UCSD-AML1 (cell line): ENCODE data around the gene OSBPL8.

Source experiments
- DNase-seq: peaks from one replicate; lab custom pipeline; 2025; ENCODE audit not compliant: unreplicated experiment; lab: John Stamatoyannopoulos, UW

The OSBPL8 gene, protein sequence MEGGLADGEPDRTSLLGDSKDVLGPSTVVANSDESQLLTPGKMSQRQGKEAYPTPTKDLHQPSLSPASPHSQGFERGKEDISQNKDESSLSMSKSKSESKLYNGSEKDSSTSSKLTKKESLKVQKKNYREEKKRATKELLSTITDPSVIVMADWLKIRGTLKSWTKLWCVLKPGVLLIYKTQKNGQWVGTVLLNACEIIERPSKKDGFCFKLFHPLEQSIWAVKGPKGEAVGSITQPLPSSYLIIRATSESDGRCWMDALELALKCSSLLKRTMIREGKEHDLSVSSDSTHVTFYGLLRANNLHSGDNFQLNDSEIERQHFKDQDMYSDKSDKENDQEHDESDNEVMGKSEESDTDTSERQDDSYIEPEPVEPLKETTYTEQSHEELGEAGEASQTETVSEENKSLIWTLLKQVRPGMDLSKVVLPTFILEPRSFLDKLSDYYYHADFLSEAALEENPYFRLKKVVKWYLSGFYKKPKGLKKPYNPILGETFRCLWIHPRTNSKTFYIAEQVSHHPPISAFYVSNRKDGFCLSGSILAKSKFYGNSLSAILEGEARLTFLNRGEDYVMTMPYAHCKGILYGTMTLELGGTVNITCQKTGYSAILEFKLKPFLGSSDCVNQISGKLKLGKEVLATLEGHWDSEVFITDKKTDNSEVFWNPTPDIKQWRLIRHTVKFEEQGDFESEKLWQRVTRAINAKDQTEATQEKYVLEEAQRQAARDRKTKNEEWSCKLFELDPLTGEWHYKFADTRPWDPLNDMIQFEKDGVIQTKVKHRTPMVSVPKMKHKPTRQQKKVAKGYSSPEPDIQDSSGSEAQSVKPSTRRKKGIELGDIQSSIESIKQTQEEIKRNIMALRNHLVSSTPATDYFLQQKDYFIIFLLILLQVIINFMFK

DNA sequence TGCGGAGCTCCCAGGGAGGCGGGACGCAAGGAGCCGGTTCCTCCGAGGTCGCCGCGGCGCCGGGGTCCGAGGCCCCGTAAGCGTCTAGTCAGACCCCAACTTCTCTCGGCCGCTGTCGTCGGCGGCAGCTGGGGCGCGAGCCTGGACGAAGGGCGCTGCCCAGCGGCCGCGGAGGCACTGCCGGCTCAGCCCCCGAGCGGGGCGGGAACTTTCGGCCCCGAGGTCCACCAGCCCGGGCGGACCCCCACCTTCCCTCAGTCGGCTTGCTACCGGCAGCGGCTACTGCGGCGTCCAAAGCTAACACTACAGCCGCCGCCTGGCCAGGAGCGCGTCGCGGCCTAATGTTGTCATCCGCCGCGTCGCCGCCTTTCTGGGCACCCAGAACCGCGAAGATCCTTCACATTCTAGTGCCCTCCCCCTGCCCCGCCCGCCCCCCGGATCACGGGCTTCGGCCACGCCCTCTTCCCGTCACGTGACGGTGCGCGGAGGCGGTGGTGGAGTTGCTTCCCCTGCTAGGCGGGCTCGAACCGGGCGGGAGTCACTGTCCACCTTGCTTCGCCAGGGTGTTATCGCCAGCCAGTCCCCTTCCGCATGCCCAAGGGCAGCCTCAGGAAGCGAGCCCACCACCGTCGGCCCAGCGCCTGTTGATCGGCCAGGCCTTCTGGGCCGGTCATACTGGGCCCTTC, at the start of gene OSBPL8:
TSS of gene OSBPL8 (minus strand) at position 372 of the 686 bp plus-strand sequence. CDS start 72,220 bp downstream, outside the sequence.
- DNase-seq, result peak; percentile 95

DNA sequence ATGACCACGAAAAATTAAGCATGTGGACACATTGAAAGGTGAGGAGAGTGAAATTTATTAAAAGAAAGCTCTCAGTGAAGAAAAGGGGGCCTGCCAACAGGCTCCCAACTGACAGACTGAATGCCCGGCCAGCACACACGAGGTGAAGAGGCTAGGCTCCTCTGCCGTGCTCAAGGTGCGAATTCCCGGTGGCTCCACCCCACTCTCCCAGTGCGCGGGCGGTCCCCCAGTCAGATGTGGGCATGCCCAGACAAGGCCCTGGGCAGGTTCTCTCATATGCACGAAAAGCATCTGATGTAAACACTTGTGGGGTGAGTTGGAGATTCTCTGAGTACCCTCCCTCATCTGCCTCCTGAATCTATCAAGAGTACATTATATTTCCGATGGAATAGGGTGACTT, 48.5 kb upstream of the OSBPL8 start:
- DNase-seq, result no peak

DNA sequence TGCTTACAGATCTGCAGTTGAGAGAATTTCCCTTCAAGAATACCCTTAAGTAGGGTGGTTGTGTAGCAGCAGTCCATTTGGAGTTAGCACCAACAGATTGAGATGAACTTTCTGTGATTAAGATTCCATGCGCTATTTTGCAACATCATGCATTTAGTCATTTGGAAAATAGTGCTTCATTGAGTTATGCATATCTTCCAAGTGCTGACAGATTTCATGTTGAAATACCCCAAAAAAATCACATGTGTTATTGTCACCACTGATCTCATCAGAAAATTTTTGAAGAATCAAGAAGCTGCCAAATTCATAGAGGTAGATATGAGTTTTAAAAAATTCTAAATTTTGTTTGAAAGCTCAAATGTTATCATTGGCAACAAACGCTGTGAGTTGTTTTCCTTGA, 35.5 kb upstream of the OSBPL8 start:
- no peak for DNase-seq

DNA sequence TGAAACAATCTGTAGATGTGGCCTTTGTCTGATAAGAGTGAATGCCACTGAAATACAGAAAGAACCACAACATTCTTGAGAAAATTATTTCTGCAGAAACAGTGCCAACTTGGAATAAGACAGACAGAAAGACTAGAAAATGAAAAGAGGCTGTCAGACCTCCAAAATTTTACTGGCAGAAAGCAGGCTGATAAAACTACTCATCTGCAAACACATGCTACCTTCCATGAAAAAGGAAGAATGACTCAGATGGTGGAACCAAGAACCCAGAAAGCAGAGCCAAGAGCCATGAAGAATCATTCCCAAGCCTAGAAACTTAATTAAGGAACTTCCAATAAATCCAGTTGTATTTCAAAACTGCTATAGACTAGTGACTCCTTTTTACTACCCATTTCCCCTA, 31.9 kb upstream of the OSBPL8 start:
- no peak for DNase-seq

DNA sequence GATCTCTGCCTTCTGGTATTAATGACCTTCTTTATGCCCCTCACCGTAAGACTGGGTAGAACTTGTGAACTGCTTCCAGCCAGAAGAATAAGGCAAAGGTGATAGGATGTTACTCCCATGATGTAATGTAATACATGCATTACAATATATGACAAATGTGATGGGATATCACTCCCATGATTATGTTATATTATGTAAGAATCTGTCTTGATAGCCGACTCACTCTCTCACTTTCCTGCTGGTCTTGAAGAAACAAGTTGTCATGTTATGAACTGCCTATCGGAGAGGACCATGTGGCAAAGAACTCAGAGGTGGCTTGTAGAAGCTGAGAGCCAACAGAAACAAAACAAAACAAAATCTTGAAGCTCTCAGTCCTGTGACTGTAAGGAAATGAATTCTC, 30.6 kb upstream of the OSBPL8 start:
- DNase-seq, result no peak

DNA sequence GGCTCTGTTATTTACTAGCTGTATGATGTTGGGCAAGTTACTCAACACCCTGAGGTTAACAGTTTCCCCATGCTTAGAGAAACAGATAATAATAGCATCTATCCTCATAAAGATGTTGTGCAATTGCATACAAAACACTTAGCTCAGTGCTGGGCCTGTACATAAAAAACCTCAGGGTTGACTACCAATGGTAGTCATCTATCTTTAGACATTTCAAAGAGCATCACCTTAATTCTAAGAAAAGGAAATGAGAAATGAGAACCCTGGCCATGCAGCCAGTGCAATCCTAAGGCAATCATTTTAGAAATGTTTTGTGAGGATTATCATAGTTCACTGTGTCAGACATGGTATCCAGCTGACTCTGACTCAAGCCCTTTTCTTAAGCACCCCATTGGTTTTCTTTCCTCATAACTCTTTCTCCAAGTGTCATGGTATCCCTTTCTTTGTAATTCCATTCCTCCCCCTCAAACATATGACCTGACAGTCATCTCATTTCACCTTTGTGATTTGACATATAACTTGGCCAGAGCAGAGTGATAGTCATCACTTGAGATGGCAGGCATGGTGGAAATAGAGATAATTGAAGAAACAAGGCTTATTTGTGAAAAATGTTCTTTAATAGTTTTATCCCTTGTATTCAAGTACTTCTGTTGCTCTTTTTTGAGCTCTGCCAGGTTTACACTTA, 29.5 kb upstream of the OSBPL8 start:
- DNase-seq, result no peak

DNA sequence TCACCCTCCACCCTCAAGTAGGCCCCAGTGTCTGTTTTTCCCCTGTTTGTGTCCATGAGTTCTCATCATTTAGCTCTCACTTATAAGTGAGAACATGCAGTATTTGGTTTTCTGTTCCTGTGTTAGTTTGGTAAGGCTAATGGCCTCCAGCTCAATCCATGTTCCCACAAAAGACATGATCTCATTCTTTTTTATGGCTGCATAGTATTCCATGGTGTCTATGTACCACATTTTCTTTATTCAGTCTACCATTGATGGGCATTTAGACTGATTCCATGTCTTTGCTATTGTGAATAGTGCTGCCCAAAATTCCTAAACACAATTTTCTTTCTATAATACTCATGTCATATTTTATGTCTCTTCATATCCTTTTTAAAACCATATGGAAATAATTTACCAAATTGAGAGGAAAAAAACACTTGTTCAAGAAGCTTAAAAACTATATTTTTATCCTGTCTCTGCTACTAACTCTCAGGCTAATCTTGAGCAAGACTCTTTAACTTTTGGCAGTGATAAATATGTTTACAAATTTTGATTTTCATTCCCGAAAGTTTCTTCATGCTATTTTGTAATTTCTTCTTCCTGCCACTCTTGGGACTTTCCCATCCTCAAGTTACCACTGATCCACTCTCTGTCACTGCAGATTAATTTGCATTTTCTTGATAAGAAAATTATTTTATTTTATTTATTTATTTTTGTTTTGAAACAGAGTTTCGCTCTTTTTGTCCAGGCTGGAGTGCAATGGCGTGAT, 28.0 kb upstream of the OSBPL8 start:
- no peak for DNase-seq

DNA sequence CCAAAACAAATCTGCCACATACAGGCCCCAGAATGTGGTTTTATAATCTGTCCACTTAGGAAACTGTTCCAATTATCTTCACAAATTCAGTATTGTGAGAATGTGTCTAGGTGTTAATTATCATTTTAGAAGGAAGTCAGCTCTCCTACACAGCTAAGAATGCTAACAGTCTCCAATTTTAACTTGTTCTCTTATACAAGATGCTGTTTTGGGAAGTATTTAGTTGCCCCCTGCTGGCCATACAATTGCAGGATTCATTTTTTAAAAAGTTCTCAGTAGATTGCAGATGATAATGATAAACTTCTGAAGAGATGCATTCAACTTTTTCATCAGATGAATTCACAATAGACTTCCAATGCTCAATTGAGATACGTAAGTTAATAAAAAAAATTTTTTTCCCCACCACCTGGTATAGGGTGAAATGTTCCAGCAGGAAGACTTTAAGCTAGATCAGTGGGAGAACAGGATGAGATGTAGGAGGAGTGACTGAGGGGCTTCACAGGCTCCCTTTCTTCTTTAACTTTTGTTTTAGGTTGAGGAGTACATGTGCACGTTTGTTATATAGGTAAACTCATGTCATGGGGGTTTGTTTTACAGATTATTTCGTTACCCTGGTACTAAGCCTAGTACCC, 27.3 kb upstream of the OSBPL8 start:
- no peak for DNase-seq

DNA sequence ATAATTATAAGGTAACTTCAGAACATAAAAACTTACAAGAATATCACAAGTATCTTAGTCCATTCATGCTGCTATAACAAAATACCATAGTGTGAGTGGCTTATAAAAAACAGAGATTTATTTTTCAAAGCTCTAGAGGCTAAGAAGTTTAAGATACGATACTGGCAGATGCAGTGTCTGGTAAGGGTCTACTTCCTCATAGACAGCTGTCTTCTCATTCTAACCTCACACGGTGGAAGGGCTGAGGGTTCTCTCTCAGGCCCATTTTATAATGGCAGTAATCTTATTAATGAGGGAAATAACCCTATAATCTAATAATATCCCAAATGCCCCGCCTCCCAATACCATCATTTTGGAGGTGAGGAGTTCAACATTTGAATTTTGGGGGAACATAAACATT, 23.7 kb upstream of the OSBPL8 start:
- no peak for DNase-seq

DNA sequence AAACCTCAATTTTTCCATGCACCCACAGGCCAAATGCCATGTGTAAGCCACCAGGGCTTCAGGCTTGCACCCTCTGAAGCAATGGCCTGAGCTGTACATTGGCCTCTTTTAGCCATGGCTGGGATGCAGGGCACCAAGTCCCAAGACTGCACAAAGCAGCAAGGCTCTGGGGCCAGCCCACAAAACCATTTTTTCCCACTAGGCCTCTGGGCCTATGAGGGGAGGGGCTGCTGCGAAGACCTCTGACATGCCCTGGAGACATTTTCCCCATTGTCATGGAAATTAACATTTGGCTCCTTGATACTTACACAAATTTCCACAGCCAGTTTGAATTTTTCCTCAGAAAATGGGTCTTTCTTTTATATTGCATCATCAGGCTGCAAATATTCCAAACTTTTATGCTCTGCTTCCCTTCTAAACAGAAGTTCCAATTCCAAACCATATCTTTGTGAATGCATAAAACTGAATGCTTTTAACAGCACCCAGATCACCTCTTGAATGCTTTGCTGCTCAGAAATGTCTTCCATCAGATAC, 14.3 kb upstream of the OSBPL8 start:
- no peak for DNase-seq

DNA sequence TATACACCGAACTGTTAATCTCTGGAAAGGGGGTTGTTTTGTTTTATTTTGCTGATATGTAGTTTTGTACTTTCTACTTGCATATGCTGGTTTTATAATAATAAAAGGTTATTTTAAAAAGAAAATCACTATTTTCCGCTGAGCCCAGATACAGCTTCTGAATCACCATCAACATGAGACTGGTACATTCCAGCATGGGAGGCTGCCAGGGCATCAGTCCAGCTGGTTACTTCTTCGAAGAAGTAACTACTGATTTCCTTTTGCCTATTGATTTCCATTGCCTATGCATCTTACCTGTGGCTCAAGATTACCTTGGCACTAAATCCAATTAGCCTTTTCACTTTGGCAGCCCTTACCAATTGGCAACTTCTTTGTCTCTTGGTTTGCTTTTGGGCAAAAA, 11.7 kb upstream of the OSBPL8 start:
- DNase-seq, result no peak

DNA sequence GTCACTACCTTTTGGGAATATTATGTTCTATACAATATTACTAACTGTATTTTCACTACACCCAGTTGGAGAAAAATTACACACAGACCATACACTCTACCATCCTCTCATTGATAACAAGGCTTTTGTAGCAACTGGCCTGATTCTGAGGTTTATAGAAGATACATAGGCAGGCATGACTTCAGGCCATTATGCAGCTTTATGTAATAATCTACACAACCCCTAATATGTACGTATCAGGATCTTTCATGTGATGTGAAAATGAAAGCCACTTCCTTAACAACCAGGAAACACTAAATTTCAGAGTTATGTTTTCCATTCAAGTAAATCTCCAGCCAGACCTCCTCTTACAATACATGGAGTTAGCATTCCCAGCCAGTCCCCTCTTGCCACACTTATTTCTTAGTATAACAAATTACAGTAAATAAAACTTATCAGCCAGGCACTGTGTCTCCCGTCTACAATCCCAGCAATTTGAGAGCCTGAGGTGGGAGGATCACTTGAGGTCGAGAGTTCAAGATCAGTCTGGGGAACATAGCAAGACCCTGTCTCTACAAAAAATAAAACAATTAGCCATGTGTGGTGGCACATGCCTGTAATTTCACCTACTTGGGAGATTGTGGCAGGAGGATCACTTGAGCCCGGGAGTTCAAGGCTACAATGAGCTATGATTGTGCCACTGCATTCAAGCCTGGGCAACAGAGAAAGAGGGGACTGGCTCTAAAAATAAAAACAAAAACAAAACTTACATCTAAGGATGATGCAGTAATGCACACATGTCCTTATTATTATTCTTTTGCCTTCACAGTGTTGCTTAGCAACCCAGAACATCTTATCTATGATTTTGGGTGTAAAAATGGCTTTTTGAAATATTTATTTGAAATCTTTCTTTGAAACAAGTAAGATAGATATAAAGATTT, 10.4 kb upstream of the OSBPL8 start:
- DNase-seq, result no peak

DNA sequence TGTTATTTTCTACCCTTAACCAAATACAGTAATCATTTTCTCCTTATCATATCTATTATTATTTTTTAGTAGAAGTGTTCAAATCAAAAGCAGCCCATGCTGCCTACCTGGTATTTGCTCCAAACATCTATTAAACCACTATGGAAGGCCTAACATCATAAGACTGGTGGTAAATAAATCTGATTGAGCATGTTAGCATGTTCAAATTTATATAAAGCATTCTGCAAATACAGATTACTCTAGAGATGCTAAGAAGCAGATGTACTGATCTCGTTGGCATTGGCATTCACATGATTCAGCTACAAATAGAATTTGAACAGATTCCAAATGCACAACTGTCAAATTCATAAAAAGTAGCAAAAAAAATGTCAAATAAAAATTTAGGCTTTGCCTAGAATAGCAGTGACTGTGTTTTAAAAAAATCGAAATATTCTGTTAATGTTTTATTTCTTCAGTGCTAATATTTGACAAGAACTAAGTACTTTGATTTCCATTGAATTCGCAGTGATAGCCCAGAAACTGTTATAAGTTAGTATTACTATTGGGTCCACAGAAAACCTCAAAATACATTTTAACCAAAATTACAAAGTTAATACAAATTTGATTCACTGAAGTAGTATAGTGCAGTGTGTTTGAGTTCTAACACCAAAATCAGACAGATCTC, 9.4 kb upstream of the OSBPL8 start:
- DNase-seq, result no peak

DNA sequence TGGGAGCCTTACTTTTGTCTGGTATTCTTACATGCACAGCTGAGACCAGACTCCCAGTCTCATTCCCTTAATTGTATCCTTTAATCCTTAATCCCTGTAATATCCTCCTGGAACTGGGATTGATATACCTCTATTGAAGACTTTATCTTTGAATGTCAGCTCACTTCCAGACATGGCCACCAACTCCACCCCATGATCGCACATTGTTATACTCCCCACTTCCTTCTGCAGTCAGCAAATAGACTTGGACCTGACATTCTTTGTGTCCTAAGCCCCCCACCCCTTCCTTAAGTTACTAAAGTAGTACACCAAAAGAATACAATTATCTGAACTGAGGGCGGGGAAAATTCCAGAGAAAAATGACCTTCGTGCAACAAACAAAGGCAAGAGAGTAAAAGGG, 8.6 kb upstream of the OSBPL8 start:
- no peak for DNase-seq

DNA sequence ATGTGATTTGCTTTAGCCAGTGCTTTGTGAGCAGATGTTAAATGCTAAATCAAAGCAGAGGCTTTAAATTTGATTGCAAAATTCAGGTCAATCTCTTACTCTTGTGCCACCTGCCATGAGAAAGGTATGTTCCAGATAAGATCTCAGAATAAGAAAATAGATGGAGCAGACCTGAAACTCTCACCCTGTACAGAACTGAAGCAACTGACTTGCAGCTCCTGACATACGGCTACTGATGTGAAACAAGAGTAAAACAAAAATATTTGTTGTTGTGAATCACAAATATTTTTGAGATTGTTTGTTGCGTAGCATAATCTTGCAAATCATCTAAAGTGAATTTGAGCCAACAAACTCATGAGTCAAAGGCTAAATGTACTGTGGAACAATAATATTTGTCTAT, 3.5 kb upstream of the OSBPL8 start:
- DNase-seq, result no peak

DNA sequence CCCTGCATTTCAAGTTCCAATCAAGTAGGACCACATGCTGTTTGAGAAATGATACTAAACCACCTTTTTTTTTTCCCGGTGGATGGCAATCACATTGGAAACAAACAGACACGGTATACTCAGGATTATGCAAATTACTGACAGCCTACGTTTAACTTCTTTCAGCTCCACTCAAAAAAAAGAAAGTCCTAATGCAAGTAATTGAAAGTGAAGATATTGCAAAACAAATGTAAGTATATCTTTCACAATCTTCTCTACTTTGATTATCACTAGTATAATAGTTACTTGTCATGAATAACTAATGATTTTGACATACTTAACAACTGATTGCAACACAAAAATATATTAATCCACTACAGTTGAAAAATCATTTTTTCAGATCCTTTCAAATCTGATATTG, 2.6 kb upstream of the OSBPL8 start:
- no peak for DNase-seq

DNA sequence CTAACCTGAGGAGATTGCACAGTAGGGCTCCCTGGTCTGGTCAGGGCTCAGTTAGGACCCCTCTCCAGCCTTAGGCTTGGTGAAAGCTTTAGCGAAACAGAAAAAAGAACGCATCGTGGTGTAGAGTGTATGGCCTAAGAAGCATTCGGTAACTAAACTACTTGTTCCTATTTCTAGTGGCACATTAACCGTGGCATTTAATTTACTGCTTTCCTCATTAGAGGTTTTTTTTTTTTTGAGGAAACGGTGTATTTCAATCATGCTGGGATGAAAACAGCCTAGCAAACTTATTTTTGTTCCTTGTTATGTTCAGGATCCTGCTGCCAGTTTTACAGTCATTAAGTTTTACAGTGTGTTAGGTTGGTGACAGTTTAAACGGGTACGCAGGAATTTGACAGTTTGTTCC, 518 bp upstream of the OSBPL8 start:
- DNase-seq, result no peak
